Vein endothelial cell (primary cell): ENCODE results near the gene C4orf50. TPM values are rescaled to one million over a fixed set of nuclear protein-coding genes. Genes with fewer than 3 reads are reported as not detected.

Experiments used
- small RNA-seq: library from RNA; depleted of rRNA; stranded (forward); fragments of <200 nt; gene quantifications from one replicate; pipeline ENCODE3, GENCODE V24; 2012
- total RNA-seq: library from RNA; depleted of rRNA; stranded (reverse); fragments of >200 nt; gene quantifications from 2 replicates; pipeline ENCODE4 v1.2.3, GENCODE V29; 2012

Gene C4orf50
- total RNA-seq, result not detected in 2 replicates

DNA sequence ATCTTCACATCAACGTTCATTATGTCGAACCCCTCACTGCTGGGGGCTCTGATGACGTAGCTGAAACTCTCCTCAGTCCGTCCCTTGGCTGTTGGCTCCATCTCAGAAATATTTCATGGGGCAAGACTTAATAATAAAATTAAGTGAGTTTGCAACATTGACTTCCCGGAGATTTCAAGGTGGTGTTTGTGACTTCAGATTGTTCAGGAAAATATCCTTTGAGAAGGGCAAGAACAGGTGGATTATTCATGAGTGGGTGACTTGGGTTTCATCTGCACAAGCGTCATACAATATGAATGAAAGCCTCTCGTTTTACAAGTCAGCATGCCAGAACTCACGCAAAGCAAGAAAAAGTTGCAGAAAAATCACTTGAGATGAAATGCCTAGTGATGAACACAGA, at the start of gene C4orf50:
Gene C4orf50, minus strand, starts transcription at position 101 of the 400 bp plus-strand sequence.

DNA sequence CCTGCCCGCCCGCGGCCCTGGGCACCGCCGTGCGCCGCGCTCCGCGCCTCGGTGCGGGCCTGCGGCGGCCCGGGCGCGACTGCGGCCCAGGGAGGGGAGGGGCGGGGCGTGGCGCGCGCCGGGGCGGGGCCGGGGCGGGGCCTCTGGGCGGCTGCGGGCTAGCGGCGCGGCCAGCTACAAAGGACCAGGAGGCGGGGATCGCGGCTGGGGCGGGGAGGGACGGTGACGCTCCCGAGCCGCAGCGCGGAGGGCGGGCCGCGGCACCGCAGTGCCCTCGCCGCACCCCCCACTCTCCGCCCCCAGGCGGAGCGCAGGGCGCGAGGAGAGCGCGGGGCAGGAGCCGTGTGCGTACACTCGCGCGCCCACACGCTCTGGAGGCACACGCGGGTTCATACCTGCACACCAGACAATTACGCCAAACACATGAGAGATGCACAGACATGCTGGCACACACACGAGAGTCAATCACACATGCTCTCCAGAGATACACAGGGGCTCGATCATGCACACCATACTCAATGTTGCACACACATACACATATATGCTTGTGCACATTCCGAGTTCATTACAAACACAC, 125.1 kb downstream of the C4orf50 start, which contains the start of gene CRMP1:
Gene CRMP1, minus strand, starts transcription at position 83 of the 577 bp plus-strand sequence. CDS start 117 bp downstream, outside the sequence.

Small RNAs within 50 kb of the gene (small RNA-seq; reads per million reads assigned to genes)
- not detected for gene MIR378D1

Other genes starting within 250 kb of the C4orf50 start
- not detected in 2 replicates for gene CRMP1, start 125.3 kb downstream of the C4orf50 start, total RNA-seq
- not detected in 2 replicates for gene JAKMIP1, start 182.1 kb upstream of the C4orf50 start, total RNA-seq